Upper lobe of right lung (tissue), 1 donor: ENCODE results near the gene OSCP1. TPM values are rescaled to one million over a fixed set of nuclear protein-coding genes. Genes with fewer than 3 reads are reported as not detected.

Experiments used
- ATAC-seq: fragments of 200-7000 bp; cut with Tn5 transposase; one replicate; pipeline ENCODE4 v1.9.1; 2020; ENCODE audit warnings: mild to moderate bottlenecking, moderate library complexity
- DNase-seq: peaks from one replicate; pipeline ENCODE4 v3.0.0-alpha.2; 2020
- H3K27ac ChIP-seq: fragments of 200-600 bp; one replicate; pipeline ENCODE4 v1.8.0; 2022
- H3K27me3 ChIP-seq: fragments of 200-600 bp; one replicate; pipeline ENCODE4 v1.8.0; 2022; ENCODE audit warnings: mild to moderate bottlenecking
- H3K36me3 ChIP-seq: fragments of 200-600 bp; one replicate; pipeline ENCODE4 v1.8.0; 2022
- H3K4me1 ChIP-seq: fragments of 200-600 bp; one replicate; pipeline ENCODE4 v1.8.0; 2022
- H3K4me3 ChIP-seq: fragments of 200-600 bp; one replicate; pipeline ENCODE4 v1.8.0; 2022; ENCODE audit warnings: mild to moderate bottlenecking
- H3K9me3 ChIP-seq: fragments of 200-600 bp; one replicate; pipeline ENCODE4 v1.8.0; 2022
- CTCF ChIP-seq: fragments of 200-600 bp; IDR thresholded peaks from one replicate; pipeline ENCODE4 v1.8.0; 2022; ENCODE audit warnings: antibody characterized with exemption
- intact Hi-C: fragments of 100-400 bp; cut with DNase I; formaldehyde crosslinking; loops from one replicate; pipeline ENCODE4 v1.11.0; 2022
- total RNA-seq: library from RNA; stranded (reverse); fragmentation: NEBNext Ultra II Directional; extraction: Animal tissue kit (Norgen Biotek cat#: 25700); gene quantifications from one replicate; pipeline ENCODE4 v1.2.1, GENCODE V29; 2021
- donor health status: DM: no; HTN: yes; CAD: no; lungs with severe emphysema.

OSCP1 gene
- total RNA-seq, 1 donor from 2014 or later, result 8.2 TPM

DNA sequence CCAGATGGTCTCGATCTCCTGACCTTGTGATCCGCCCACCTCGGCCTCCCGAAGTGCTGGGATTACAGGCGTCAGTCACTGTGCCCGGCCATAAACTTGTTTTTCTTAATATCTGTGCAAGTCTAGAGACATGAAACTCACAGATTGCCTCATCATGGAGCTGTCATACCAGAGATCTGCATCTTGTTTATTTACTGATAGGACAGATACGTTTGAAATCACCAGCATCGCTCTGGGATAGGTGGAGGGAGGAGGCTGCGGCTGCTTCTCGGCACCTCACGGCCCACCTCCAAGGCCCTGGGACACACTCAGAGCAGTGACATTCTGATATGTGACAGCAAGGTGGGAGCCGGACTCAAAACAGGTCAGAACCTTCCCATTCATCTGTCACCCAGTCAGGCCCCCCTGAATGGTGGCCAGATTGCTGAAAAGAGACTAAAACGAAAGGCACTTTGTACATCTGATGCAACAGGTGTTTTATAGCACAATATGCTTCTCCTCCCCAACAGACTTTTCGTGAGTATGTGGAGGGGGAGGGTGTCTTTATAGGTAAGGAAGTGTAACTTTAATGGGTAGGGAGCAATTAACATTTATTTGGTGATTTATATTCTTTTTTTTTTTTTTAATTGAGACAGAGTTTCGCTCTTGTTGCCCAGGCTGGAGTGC lies 34.5 kb downstream of the OSCP1 start:
- no peak for DNase-seq

DNA sequence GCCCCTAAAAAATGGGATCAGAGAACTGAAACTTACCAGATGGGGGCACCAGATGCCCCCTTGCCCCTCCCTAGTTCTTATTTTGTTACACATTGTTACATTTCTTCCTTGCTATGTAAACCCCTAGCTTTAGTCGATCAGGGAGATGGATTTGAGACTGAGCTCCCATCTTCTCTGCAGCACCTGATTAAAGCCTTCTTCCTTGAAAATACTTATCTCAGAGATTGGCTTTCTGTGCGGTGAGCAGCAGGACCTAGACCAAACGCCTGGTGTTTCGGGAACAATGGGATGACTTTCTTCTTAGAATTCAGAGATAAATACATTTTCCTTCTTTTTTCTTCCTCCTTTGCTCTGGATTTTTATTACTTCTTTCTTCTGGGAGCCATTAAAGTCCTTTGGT lies 35.9 kb downstream of the OSCP1 start:
- Histone ChIP-seq H3K27ac (no peak overlapping the region), H3K27me3 (no peaks in the 10 kb centered on the region), H3K36me3 (no peaks in the 10 kb centered on the region), H3K9me3 (no peaks in the 10 kb centered on the region), H3K4me1 (no peaks in the 10 kb centered on the region), H3K4me3 (no peak overlapping the region)
- intact Hi-C loops, result no loop called here
- DNase-seq (no peak), ATAC-seq (no peak)
- TF ChIP-seq CTCF, result no peak

More for the DNA sequence above, 34.5 kb downstream of the OSCP1 start:
- Histone ChIP-seq H3K27me3 (no peaks in the 10 kb centered on the region), H3K9me3 (no peaks in the 10 kb centered on the region), H3K4me3 (no peak overlapping the region), H3K4me1 (peaks cover 8% of the 10 kb centered on the region), H3K36me3 (no peaks in the 10 kb centered on the region), H3K27ac (no peak overlapping the region)
- intact Hi-C loops, result no loop called here
- ATAC-seq, result no peak
- no peak for TF ChIP-seq CTCF

DNA sequence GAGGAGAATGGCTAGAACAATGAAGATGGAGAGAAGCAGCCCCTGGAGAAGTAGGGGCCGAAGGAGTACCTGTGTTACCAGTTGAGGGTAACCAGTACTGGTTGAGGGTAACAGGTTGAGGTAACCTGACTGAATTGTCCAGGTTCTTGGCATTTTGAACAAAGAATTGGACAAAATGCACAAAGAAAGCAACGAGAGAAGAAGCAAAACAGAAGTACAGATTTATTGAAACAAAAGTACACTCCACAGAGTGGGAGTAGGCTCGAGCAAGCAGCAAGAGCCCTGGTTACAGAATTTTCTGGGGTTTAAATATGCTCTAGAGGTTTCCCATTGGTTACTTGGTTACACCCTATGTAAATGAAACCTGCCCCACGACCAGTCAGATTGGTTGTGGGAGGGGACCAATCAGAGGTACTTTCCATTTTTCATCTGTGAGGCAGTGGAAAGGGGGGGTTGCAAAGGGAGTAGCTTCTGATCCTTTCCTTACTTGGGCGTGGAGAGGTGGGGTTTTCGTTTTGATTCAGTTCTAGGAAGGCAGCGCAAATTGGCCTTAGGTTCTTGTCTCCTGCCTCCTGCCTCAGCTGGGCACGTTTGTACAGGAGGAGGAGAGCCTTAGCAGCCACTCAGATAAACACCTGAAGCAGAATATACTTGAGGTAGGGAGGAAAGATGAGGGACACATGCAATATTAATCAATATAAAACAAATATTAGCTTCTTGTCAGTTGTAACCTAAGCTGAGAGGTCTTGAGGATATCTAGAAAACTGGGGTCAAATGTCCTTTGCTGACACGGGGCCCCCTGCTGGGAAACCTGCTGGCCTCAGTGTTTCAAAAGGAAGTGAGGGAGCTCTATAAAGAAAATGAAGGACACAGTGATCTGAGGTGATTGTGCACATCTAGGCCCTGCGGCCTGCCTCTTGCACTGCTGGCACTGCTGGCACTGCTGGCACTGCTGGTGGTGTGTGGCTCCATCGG lies 38.3 kb downstream of the OSCP1 start:
- Histone ChIP-seq H3K4me1 (no peaks in the 10 kb centered on the region), H3K27ac (no peak overlapping the region), H3K4me3 (no peak overlapping the region), H3K36me3 (no peaks in the 10 kb centered on the region), H3K9me3 (no peaks in the 10 kb centered on the region), H3K27me3 (no peaks in the 10 kb centered on the region)
- intact Hi-C loops, result no loop called here
- DNase-seq, result no peak
- no peak for ATAC-seq
- TF ChIP-seq CTCF, result no peak

DNA sequence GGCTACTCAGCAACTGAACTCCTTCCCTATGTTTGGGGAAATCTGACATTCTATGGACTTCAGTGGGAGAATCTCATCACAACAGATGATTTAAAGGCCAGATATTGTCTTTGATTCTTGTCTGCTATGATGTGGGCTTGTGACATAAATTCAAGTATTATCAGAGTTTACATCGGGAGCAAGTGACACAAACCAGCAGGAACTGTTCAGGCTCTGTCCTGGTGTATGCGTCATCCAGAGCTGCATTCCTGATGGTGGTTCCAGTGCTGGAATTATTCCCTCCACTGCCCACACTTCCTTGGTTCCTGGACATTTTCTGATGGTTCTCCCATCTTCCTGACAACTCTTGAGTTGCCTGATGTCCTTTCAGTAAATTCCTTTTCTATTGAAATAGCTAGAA lies 41.8 kb downstream of the OSCP1 start:
- no peaks in the 10 kb centered on the region for H3K36me3 ChIP-seq
- no peaks in the 10 kb centered on the region for H3K4me1 ChIP-seq
- no peaks in the 10 kb centered on the region for H3K27me3 ChIP-seq
- H3K4me3 ChIP-seq, result no peak overlapping the region
- intact Hi-C loops, result no loop called here
- TF ChIP-seq CTCF, result no peak
- ATAC-seq (no peak), DNase-seq (no peak)
- no peaks in the 10 kb centered on the region for H3K9me3 ChIP-seq
- no peak overlapping the region for H3K27ac ChIP-seq

- intact Hi-C loops, result no loop called here
- no peak for DNase-seq
- no peak for ATAC-seq
Observed at GRCh38 chr1:36406440-36406839, 43.8 kb downstream of the OSCP1 start.

More at GRCh38 chr1:36406440-36406839, 43.8 kb downstream of the OSCP1 start:
- Histone ChIP-seq H3K9me3 (no peaks in the 10 kb centered on the region), H3K27ac (no peak overlapping the region), H3K27me3 (no peaks in the 10 kb centered on the region), H3K4me3 (no peak overlapping the region), H3K4me1 (peaks cover 5% of the 10 kb centered on the region), H3K36me3 (no peaks in the 10 kb centered on the region)
- TF ChIP-seq CTCF, result no peak
